Pancreas (tissue), 10 donors: ENCODE results near the gene ANG. TPM values are rescaled to one million over a fixed set of nuclear protein-coding genes. Genes with fewer than 3 reads are reported as not detected.
"Not testable (repeated sequence)": the region's sequence is repeated elsewhere in the genome, so short reads cannot be mapped to it uniquely, and the experiment has no call there.

Experiments
- ATAC-seq, 4 donors: fragments of 200-7000 bp; cut with Tn5 transposase; one replicate each; pipeline versions ENCODE4 v1.8.0 to v1.9.1; 2020; ENCODE audit warnings: mild to moderate bottlenecking in 4 of 4, moderate library complexity in 4 of 4
- DNase-seq, 6 donors: peaks; one replicate each; pipeline ENCODE4 v3.0.0-alpha.2; 2020
- FAIRE-seq: peaks from 2 replicates; lab custom pipeline; 2012; peaks lifted over from hg19 to GRCh38; lab: Jason Lieb, UNC
- H3K27ac ChIP-seq, 4 donors: fragments of 200-600 bp; sonication (generic); 1 replicate in 3 of 4; 2 replicates in 1 of 4; pipeline versions ENCODE4 v1.5.0 to v1.8.0; 2020
- H3K27me3 ChIP-seq, 4 donors: fragments of 200-600 bp; one replicate each; pipeline ENCODE4 v1.8.0; 2021
- H3K36me3 ChIP-seq, 3 donors: fragments of 200-600 bp; sonication (generic) in 1 of 3; one replicate each; pipeline versions ENCODE4 v1.5.0 to v1.8.0; 2020 to 2021
- H3K4me1 ChIP-seq, 3 donors: fragments of 200-600 bp; one replicate each; pipeline ENCODE4 v1.8.0; 2021
- H3K4me3 ChIP-seq, 4 donors: fragments of 200-600 bp; sonication (generic) in 2 of 4; one replicate each; pipeline versions ENCODE4 v1.5.0 to v1.8.0; 2020 to 2021
- H3K9me3 ChIP-seq, 4 donors: fragments of 200-600 bp; one replicate each; pipeline ENCODE4 v1.8.0; 2021
- CTCF ChIP-seq, 4 donors: fragments of 200-600 bp; sonication (generic) in 3 of 4; IDR thresholded peaks; one replicate each; pipeline versions ENCODE4 v1.5.0 to v1.8.0; 2021; ENCODE audit warnings: antibody characterized with exemption in 4 of 4
- WGBS, 2 donors: extraction: QIAGEN DNeasy Blood & Tissue Kit; methylation state at CpG; one replicate each; pipeline ENCODE4 v1.1.7; 2013; 5-methylcytosine and 5-hydroxymethylcytosine counted together
- intact Hi-C, 3 donors: fragments of 100-400 bp; cut with DNase I; formaldehyde crosslinking; loops; one replicate each; pipeline versions ENCODE4 v1.11.1 to v1.14.2; 2022
- polyA plus RNA-seq, 2 donors: library from polyadenylated mRNA; stranded (reverse); fragments of 200-250 nt; gene quantifications; one replicate each; pipeline ENCODE4 v1.2.3, GENCODE V29; 2013
- total RNA-seq, 6 donors: library from RNA; stranded (reverse); fragmentation: NEBNext Ultra II Directional in 4 of 6; extraction: Animal tissue kit (Norgen Biotek cat#: 25700) in 4 of 6; gene quantifications; one replicate each; pipeline versions ENCODE4 v1.2.1 to v1.2.4, GENCODE V29; 2021 to 2023
- donor health status: healthy with polysubstance abuse.
- donor health status: DM: no; HTN: no; CAD: no; lungs with moderate emphysema.
- donor health status: DM: no; HTN: no; CAD: no.
- donor health status: control.
- donor health status: control.
- donor health status: Bipolar disorder and iron deficiency.
- donor health status: DM: yes; HTN: yes; CAD: no.
- donor health status: DM: no; HTN: no; CAD: no.
- donor health status: DM: no; HTN: no; CAD: no.
- donor health status: DM: yes; HTN: yes; CAD: no.

ANG gene
- total and polyA plus RNA-seq, 8 donors = 9.8 to 16.0 (median 13.3) TPM

GRCh38 chr14:20723488-20723887 is 34.9 kb downstream of the ANG start:
- Histone ChIP-seq H3K36me3 (no peaks in the 10 kb centered on the region), H3K9me3 (no peaks in the 10 kb centered on the region), H3K4me3 (no peak overlapping the region), H3K27me3 (no peaks in the 10 kb centered on the region), H3K27ac (no peak overlapping the region), H3K4me1 (peaks cover 0 to 15% (median 12%) of the 10 kb centered on the region in 3 donors)
- intact Hi-C loops = no loop called here
- FAIRE-seq (no peak), ATAC-seq (peak in 1 of 4 donors; percentile 13), DNase-seq (no peak)
- TF ChIP-seq CTCF (IDR thresholded peaks at IDR 0.05) = no peak
- WGBS, 2 donors = 66 to 74% methylated on average over 19 to 28 of the region's 28 CpGs

DNA sequence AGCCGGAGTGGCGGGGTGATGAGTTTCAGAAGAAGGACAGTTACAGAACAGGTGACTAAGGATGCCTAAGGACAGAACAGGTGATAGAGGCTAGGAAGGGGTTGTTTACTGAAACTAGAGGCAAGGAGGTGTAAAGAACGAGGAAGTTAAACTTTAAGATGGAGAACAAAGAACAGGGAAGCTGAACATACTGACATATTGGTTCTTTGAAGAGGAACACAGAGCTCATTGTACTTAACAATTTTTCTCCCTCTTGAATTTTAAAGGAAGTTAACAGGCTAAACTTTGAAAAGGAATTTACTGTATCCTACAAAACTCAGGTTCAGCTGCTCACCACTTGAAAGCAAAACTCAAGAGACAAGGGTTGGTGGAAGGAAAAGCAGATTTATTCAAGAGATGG is 37.6 kb downstream of the ANG start:
- not testable (repeated sequence) for H3K4me3 ChIP-seq, H3K27ac ChIP-seq

DNA sequence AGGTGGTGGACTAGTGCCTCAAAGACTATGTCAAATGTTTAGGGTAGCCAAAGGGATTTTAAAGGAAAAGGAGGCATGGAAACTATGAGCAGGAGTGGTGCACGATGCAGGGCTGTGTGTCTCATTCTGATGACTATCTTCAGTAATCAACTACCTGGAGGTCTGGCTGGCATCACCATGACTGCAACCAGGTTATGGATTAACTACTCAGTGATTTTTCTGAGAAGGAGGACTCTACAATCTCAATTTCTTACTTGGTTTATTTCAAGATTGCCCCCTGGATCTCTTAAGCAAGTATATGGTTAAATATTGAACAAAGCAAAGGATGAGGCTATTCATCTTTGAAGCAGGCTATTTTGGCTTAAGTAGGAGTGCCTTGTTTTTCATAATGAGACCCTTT is 38.0 kb downstream of the ANG start:
- no peak for TF ChIP-seq CTCF (IDR thresholded peaks at IDR 0.05)
- ATAC-seq (no peak), DNase-seq (no peak), FAIRE-seq (no peak)
- H3K9me3 ChIP-seq = no peaks in the 10 kb centered on the region
- peaks cover 0 to 3% (median 0%) of the 10 kb centered on the region in 3 donors for H3K4me1 ChIP-seq
- no peak overlapping the region for H3K4me3 ChIP-seq
- intact Hi-C loops = no loop called here
- H3K36me3 ChIP-seq = no peaks in the 10 kb centered on the region
- 33 to 35% methylated on average over 1 of the region's 1 CpG for WGBS, 2 donors
- H3K27me3 ChIP-seq = no peaks in the 10 kb centered on the region
- H3K27ac ChIP-seq = no peak overlapping the region

More for the DNA sequence above, 37.6 kb downstream of the ANG start:
- FAIRE-seq, intact Hi-C loops, H3K27me3 ChIP-seq, H3K9me3 ChIP-seq, H3K4me1 ChIP-seq, DNase-seq, H3K36me3 ChIP-seq, ATAC-seq: not testable (repeated sequence)
- WGBS, 2 donors = 83 to 88% methylated on average over 3 of the region's 3 CpGs

DNA sequence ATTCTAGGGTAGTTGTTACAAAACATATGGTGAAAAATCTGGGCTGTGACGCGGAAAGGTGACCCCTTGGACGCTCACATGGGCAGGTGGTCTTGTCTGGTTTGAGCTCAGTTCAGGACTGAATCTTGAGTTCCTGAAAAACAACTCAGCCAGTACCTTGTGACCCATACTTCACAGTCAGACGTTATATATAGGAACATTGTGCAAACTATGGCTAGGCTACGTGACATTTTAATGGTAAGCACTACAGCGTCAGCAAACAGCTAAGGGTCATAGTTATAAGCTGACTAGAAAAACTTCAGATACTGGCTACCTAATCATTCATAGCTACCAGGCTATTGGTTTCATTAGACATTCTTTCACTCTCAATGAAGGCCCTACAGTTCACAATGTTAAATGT is 42.3 kb downstream of the ANG start:
- Histone ChIP-seq H3K4me1 (peaks cover 0 to 6% (median 0%) of the 10 kb centered on the region in 3 donors), H3K27ac (no peak overlapping the region), H3K9me3 (no peaks in the 10 kb centered on the region), H3K36me3 (no peaks in the 10 kb centered on the region), H3K27me3 (no peaks in the 10 kb centered on the region), H3K4me3 (no peak overlapping the region)
- 71 to 77% methylated on average over 6 of the region's 6 CpGs for WGBS, 2 donors
- intact Hi-C loops = no loop called here
- DNase-seq = no peak
- FAIRE-seq = no peak
- TF ChIP-seq CTCF (IDR thresholded peaks at IDR 0.05) = no peak
- ATAC-seq = peak in 2 of 4 donors; percentile 38 to 46

DNA sequence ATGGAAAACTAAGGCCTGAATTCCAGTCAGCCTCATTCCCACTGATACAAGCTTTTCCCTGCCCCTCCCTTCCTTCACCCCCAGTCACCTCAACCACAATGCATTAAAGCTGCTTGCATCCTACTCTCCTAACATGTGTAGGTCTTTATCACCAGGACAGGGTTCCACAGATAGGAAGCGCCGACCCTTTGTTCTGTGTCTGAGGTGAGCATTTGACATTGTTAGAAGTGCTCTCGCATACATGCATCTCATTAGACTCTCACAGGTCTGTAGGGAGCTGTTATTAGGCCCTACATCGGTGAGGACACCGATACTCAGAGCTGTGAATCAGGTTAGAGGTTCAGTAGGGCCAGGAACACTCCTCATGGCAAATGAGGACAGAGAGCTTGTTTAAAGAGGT is 43.9 kb downstream of the ANG start:
- H3K27me3 ChIP-seq = no peaks in the 10 kb centered on the region
- peaks cover 0 to 3% (median 0%) of the 10 kb centered on the region in 3 donors for H3K4me1 ChIP-seq
- no peak overlapping the region for H3K27ac ChIP-seq
- 84 to 85% methylated on average over 5 of the region's 5 CpGs for WGBS, 2 donors
- no peak for FAIRE-seq
- no peaks in the 10 kb centered on the region for H3K36me3 ChIP-seq
- no peaks in the 10 kb centered on the region for H3K9me3 ChIP-seq
- no peak overlapping the region for H3K4me3 ChIP-seq
- intact Hi-C loops = no loop called here
- DNase-seq = no peak
- ATAC-seq = no peak
- TF ChIP-seq CTCF (IDR thresholded peaks at IDR 0.05) = no peak
